Neural progenitor cell (in vitro differentiated cells): Measurements from ENCODE around the gene TBX5. TPM values are rescaled to one million over a fixed set of nuclear protein-coding genes. Genes with fewer than 3 reads are reported as not detected.

Experiments
- DNase-seq: peaks from one replicate; pipeline ENCODE4 v3.0.0-alpha.2; 2016; ENCODE audit warnings: low spot score
- H2AFZ ChIP-seq: fragments of 200-600 bp; sonication (generic); replicated peaks from 2 replicates; pipeline ENCODE4 v1.6.1; 2016; ENCODE audit warnings: antibody characterized with exemption
- H3F3A ChIP-seq: fragments of 200-600 bp; sonication (generic); 2 replicates; pipeline ENCODE4 v1.6.1; 2016; ENCODE audit warnings: antibody characterized with exemption, low read depth
- H3K27ac ChIP-seq: fragments of 200-600 bp; sonication (generic); 2 replicates; pipeline ENCODE4 v1.5.1; 2016; ENCODE audit warnings: mild to moderate bottlenecking
- H3K27me3 ChIP-seq: fragments of 200-600 bp; sonication (generic); 2 replicates; pipeline ENCODE4 v1.6.1; 2016; ENCODE audit warnings: mild to moderate bottlenecking, moderate library complexity
- H3K36me3 ChIP-seq: fragments of 200-600 bp; sonication (generic); 2 replicates; pipeline ENCODE4 v1.5.1; 2016
- H3K4me1 ChIP-seq: fragments of 200-600 bp; sonication (generic); 2 replicates; pipeline ENCODE4 v1.6.1; 2016; ENCODE audit warnings: mixed run types
- H3K4me2 ChIP-seq: fragments of 200-600 bp; sonication (generic); 2 replicates; pipeline ENCODE4 v1.6.1; 2016
- H3K4me3 ChIP-seq: fragments of 200-600 bp; sonication (generic); 2 replicates; pipeline ENCODE4 v1.5.1; 2016
- H3K79me2 ChIP-seq: fragments of 200-600 bp; sonication (generic); 2 replicates; pipeline ENCODE4 v1.6.1; 2016; ENCODE audit warnings: low read depth
- H3K9ac ChIP-seq: fragments of 200-600 bp; sonication (generic); 2 replicates; pipeline ENCODE4 v1.6.1; 2016
- H3K9me3 ChIP-seq: fragments of 200-600 bp; sonication (generic); 2 replicates; pipeline ENCODE4 v1.5.1; 2016; ENCODE audit warnings: low read depth
- H4K20me1 ChIP-seq: fragments of 200-600 bp; sonication (generic); 2 replicates; pipeline ENCODE4 v1.6.1; 2016; ENCODE audit warnings: low read depth
- H3K27ac Mint-ChIP-seq: 3 replicates; pipeline ENCODE4 v1.8.0; 2021; ENCODE audit warnings: mixed read lengths
- H3K27me3 Mint-ChIP-seq: 2 replicates; pipeline ENCODE4 v1.8.0; 2022; ENCODE audit warnings: low read depth, mild to moderate bottlenecking, inconsistent platforms, moderate library complexity, mixed read lengths; ENCODE audit not compliant: insufficient read depth
- H3K36me3 Mint-ChIP-seq: 3 replicates; pipeline ENCODE4 v1.8.0; 2021; ENCODE audit warnings: mixed read lengths
- H3K4me1 Mint-ChIP-seq: 3 replicates; pipeline ENCODE4 v1.8.0; 2021; ENCODE audit warnings: mixed read lengths
- H3K4me3 Mint-ChIP-seq: 3 replicates; pipeline ENCODE4 v1.8.0; 2021; ENCODE audit warnings: mild to moderate bottlenecking, moderate library complexity, mixed read lengths
- H3K9me3 Mint-ChIP-seq: 3 replicates; pipeline ENCODE4 v1.8.0; 2020; ENCODE audit warnings: mixed read lengths
- CTCF ChIP-seq: fragments of 200-600 bp; sonication (generic); IDR thresholded peaks from 2 replicates; pipeline ENCODE4 v1.5.1; 2017; ENCODE audit warnings: antibody characterized with exemption, mild to moderate bottlenecking
- EZH2 ChIP-seq: fragments of 200-600 bp; sonication (generic); IDR thresholded peaks from 2 replicates; pipeline ENCODE4 v1.6.1; 2017; ENCODE audit warnings: antibody characterized with exemption, mild to moderate bottlenecking, moderate library complexity
- EZH2phosphoT487 ChIP-seq: fragments of 200-600 bp; sonication (generic); IDR thresholded peaks from 2 replicates; pipeline ENCODE4 v1.6.1; 2017; ENCODE audit warnings: antibody characterized with exemption
- total RNA-seq: library from RNA; depleted of rRNA; stranded (reverse); fragments of >200 nt; gene quantifications from 2 replicates; pipeline ENCODE4 v1.2.3, GENCODE V29; 2015; ENCODE audit warnings: low replicate concordance

The TBX5 gene
- total RNA-seq, 1 donor from 2014 or later, result not detected

- no peak overlapping the region for H3K4me3 ChIP-seq
- no peak overlapping the region for H3K27ac Mint-ChIP-seq
- H3K36me3 Mint-ChIP-seq, result no peaks in the 10 kb centered on the region
- H3K36me3 ChIP-seq, result no peaks in the 10 kb centered on the region
- no peak for TF ChIP-seq EZH2
- no peak for TF ChIP-seq CTCF
- no peak for TF ChIP-seq EZH2phosphoT487
- no peaks in the 10 kb centered on the region for H3F3A ChIP-seq
- no peaks in the 10 kb centered on the region for H4K20me1 ChIP-seq
- H3K27ac ChIP-seq, result no peak overlapping the region
- H3K27me3 ChIP-seq, result no peaks in the 10 kb centered on the region
- H3K27me3 Mint-ChIP-seq, result peaks cover 5% of the 10 kb centered on the region
- no peak for DNase-seq
- H3K4me1 Mint-ChIP-seq, result no peaks in the 10 kb centered on the region
- no peak overlapping the region for H3K4me3 Mint-ChIP-seq
- no peaks in the 10 kb centered on the region for H3K79me2 ChIP-seq
- H3K9me3 ChIP-seq, result no peaks in the 10 kb centered on the region
- no peak overlapping the region for H3K9ac ChIP-seq
- H3K4me2 ChIP-seq, result no peak overlapping the region
- H2AFZ ChIP-seq, result no peak overlapping the region
- H3K4me1 ChIP-seq, result no peaks in the 10 kb centered on the region
- no peaks in the 10 kb centered on the region for H3K9me3 Mint-ChIP-seq
These were observed 100.5 kb downstream of the TBX5 start for GRCh38 chr12:114305446-114305845.
